GM12873 (cell line): Measurements from ENCODE around the gene KCNH6.

Source experiments
- CTCF ChIP-seq: IDR thresholded peaks from 2 replicates; pipeline ENCODE4 v1.5.1; 2012; ENCODE audit warnings: low read depth, mild to moderate bottlenecking, moderate library complexity, low read length, control low read depth; ENCODE audit not compliant: insufficient read depth; ENCODE audit errors: missing control alignments

The KCNH6 gene

DNA sequence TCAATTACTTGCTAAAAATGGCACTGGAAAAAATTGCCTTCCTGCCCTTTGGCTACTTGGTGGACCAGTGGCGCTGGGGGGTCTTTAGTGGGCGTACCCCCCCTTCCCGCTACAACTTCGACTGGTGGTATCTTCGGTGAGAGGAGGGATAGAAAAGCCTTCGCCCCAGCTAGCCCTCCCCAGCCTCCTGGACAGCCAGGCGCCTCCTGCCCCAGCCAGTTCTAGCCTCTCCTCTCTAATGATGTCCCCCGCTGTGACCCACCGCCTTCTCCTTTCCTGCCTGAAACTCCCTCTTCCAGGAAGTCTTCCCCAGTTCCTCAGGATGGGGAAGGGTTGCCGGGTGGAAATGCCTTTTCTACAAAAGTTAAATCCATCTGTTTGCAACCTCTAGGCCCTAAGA lies 40.1 kb upstream of the KCNH6 start:
- TF ChIP-seq CTCF: no peak

- no peak for TF ChIP-seq CTCF
Observed at GRCh38 chr17:63483655-63484575, 39.2 kb upstream of the KCNH6 start.

GRCh38 chr17:63486317-63487013 lies 36.7 kb upstream of the KCNH6 start:
- no peak for TF ChIP-seq CTCF

- TF ChIP-seq CTCF: no peak
Observed at GRCh38 chr17:63487014-63487339, 36.2 kb upstream of the KCNH6 start.

- no peak for TF ChIP-seq CTCF
Observed at GRCh38 chr17:63488851-63489250, 34.3 kb upstream of the KCNH6 start.

DNA sequence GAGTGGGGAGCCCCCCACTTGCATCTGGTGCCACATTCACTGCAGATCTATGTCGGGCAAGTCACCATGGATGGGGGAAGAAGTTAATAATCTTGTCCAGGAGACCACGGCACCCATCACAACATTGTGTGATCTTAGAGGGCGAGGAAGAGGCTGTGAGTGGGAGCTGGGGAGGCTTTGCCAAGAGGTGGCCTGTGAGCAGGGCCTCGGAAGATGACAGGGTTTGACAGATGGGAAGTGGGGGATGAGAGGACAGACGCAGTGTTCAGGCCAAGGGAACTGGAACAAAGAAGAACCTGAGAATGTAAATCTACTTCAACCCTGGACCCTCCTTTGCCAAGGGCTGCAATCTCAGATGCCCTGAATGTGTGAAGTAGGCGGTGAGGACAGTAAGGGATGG lies 33.9 kb upstream of the KCNH6 start:
- TF ChIP-seq CTCF: no peak

GRCh38 chr17:63490329-63490728 lies 32.8 kb upstream of the KCNH6 start:
- TF ChIP-seq CTCF: no peak
